ENCODE measurements around the gene CAV3. TPM values are rescaled to one million over a fixed set of nuclear protein-coding genes. Genes with fewer than 3 reads are reported as not detected.

CAV3 gene
- total RNA-seq, 1 experiment from 2014 or later = not detected

DNA sequence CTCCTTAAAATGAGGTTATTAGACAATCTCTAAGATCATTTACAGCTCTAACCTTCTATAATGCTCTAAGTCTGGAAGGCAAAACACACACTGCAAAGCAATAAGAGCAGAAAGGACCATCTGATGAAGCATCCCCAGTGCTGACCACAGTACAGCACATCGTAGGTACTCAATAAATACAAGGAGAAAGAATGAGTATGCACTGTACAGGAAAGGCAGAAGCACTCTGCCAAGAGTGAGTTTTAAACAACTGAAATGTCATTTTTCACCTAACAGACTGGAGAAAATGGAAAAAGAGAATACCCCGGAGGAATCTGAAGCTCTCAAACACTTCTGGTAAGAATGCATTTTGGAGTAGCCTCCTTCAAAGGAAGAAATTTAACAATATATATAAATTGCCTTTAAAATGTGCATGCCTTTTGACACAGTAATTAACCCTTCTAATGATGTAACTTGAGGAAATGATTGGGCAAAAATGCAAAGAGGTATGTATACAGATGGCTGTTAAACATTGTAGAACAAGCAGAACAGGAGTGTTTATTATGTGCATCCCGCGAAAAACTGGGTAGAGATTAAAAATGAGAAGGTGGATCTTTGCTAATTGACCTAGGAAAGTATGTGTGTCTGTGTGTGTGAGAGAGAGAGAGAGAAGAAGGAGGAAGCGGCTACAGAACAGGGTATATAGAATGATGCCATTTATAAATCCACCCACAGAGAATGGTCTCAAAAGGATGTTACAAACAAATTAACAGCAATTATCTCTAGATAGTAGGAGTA, 43.8 kb downstream of the CAV3 start:
- no peaks in the 10 kb centered on the region for H3K4me1 ChIP-seq (ENCODE audit: insufficient read depth, low read length)
- H4K20me1 ChIP-seq (ENCODE audit: low read length) = no peaks in the 10 kb centered on the region
- no peaks in the 10 kb centered on the region for H3K36me3 ChIP-seq (ENCODE audit: low read depth, low read length)
- ATAC-seq (no peak), DNase-seq (no peak)
- no peak overlapping the region for H3K4me3 ChIP-seq (ENCODE audit: low read length)
- no peaks in the 10 kb centered on the region for H3K79me2 ChIP-seq (ENCODE audit: low read length)
- H3K4me2 ChIP-seq (ENCODE audit: low read length) = no peak overlapping the region
- no peak overlapping the region for H2AFZ ChIP-seq (ENCODE audit: low read length)
- ChIA-PET CTCF (no interaction called here), POLR2A (ENCODE audit: unreplicated experiment) (no interaction called here)
- no peak overlapping the region for H3K9ac ChIP-seq (ENCODE audit: low read length)
- no peaks in the 10 kb centered on the region for H3K9me3 ChIP-seq (ENCODE audit: low read length)
- no peak overlapping the region for H3K27ac ChIP-seq (ENCODE audit: low read length)
- no TSS peak for BruUV-seq (replicated peaks)
- no peaks in the 10 kb centered on the region for H3K27me3 ChIP-seq (ENCODE audit: low read length)
- TF ChIP-seq, protein P1, sequence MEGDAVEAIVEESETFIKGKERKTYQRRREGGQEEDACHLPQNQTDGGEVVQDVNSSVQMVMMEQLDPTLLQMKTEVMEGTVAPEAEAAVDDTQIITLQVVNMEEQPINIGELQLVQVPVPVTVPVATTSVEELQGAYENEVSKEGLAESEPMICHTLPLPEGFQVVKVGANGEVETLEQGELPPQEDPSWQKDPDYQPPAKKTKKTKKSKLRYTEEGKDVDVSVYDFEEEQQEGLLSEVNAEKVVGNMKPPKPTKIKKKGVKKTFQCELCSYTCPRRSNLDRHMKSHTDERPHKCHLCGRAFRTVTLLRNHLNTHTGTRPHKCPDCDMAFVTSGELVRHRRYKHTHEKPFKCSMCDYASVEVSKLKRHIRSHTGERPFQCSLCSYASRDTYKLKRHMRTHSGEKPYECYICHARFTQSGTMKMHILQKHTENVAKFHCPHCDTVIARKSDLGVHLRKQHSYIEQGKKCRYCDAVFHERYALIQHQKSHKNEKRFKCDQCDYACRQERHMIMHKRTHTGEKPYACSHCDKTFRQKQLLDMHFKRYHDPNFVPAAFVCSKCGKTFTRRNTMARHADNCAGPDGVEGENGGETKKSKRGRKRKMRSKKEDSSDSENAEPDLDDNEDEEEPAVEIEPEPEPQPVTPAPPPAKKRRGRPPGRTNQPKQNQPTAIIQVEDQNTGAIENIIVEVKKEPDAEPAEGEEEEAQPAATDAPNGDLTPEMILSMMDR (conservative IDR thresholded peaks at IDR 0.05; ENCODE audit: low read depth, low read length) = no peak
- TF ChIP-seq EZH2 (IDR thresholded peaks at IDR 0.05; ENCODE audit: low read length, unreplicated experiment) = no peak
- TF ChIP-seq EZH2phosphoT487 (IDR thresholded peaks at IDR 0.05; ENCODE audit: borderline replicate concordance, low read length) = no peak
- intact Hi-C loops (cut with micrococcal nuclease) = no loop called here
- no peaks in the 10 kb centered on the region for H3F3A ChIP-seq (ENCODE audit: low read length, unreplicated experiment)
- H3K9me2 ChIP-seq (replicated peaks; ENCODE audit: low read length) = no peaks in the 10 kb centered on the region

DNA sequence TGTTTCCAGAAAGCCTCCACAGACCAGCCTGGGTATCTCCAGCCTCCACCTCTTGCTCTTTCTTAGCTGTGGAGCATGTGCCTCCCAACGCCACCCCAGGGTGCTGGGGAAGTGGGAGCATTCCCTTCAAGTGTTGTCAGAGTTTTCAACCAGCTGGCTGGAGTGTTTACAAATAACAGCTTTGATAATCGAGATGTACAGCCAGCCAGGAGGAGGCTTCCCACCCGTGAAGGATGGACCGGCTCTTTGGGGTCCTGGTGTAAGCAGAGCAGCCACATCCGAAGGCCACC, 44.3 kb downstream of the CAV3 start:
- ATAC-seq = no peak
- Histone ChIP-seq H3K36me3 (ENCODE audit: low read depth, low read length) (no peaks in the 10 kb centered on the region), H3K9me2 (replicated peaks; ENCODE audit: low read length) (no peaks in the 10 kb centered on the region), H3K4me2 (ENCODE audit: low read length) (no peak overlapping the region), H3K9ac (ENCODE audit: low read length) (no peak overlapping the region), H3K27ac (ENCODE audit: low read length) (no peak overlapping the region), H4K20me1 (ENCODE audit: low read length) (no peaks in the 10 kb centered on the region), H3K9me3 (ENCODE audit: low read length) (no peaks in the 10 kb centered on the region), H2AFZ (ENCODE audit: low read length) (no peak overlapping the region), H3K79me2 (ENCODE audit: low read length) (no peaks in the 10 kb centered on the region), H3K4me1 (ENCODE audit: insufficient read depth, low read length) (no peaks in the 10 kb centered on the region), H3F3A (ENCODE audit: low read length, unreplicated experiment) (no peaks in the 10 kb centered on the region), H3K4me3 (ENCODE audit: low read length) (no peak overlapping the region), H3K27me3 (ENCODE audit: low read length) (no peaks in the 10 kb centered on the region)
- CTCF ChIA-PET = no interaction called here
- BruUV-seq (replicated peaks) = no TSS peak
- intact Hi-C loops (cut with micrococcal nuclease) = no loop called here
- no peak for TF ChIP-seq EZH2 (IDR thresholded peaks at IDR 0.05; ENCODE audit: low read length, unreplicated experiment)
- TF ChIP-seq EZH2phosphoT487 (IDR thresholded peaks at IDR 0.05; ENCODE audit: borderline replicate concordance, low read length) = no peak
- TF ChIP-seq, protein P1 (conservative IDR thresholded peaks at IDR 0.05; ENCODE audit: low read depth, low read length) = no peak
- POLR2A ChIA-PET (ENCODE audit: unreplicated experiment) = no interaction called here
- no peak for DNase-seq

DNA sequence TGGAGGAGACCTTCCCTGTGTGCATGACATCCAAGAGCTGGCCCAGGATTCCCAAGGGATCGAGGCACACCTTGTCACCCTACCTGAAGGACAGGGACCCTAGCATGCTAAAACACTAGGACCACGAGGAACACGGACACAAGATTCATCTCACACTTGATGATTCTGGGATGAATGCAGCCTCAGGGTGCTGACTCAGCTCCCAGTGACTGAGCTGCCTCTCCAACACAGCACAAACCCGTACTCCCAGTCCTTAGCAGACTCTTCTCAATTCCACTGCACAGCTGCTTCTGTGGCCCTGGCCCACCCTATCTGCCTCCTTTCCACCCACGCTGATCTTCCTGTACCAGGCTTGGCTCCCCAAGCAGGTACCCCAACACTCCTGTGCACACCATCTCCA, 44.9 kb downstream of the CAV3 start:
- Histone ChIP-seq H3K9me2 (replicated peaks; ENCODE audit: low read length) (no peaks in the 10 kb centered on the region), H3K9ac (ENCODE audit: low read length) (no peak overlapping the region), H2AFZ (ENCODE audit: low read length) (no peak overlapping the region), H3K4me3 (ENCODE audit: low read length) (no peak overlapping the region), H3K79me2 (ENCODE audit: low read length) (no peaks in the 10 kb centered on the region), H3K27me3 (ENCODE audit: low read length) (no peaks in the 10 kb centered on the region), H3K36me3 (ENCODE audit: low read depth, low read length) (no peaks in the 10 kb centered on the region), H3K4me2 (ENCODE audit: low read length) (no peak overlapping the region), H4K20me1 (ENCODE audit: low read length) (no peaks in the 10 kb centered on the region), H3K9me3 (ENCODE audit: low read length) (no peaks in the 10 kb centered on the region), H3K4me1 (ENCODE audit: insufficient read depth, low read length) (no peaks in the 10 kb centered on the region), H3F3A (ENCODE audit: low read length, unreplicated experiment) (no peaks in the 10 kb centered on the region), H3K27ac (ENCODE audit: low read length) (no peak overlapping the region)
- intact Hi-C loops (cut with micrococcal nuclease) = no loop called here
- TF ChIP-seq EZH2phosphoT487 (IDR thresholded peaks at IDR 0.05; ENCODE audit: borderline replicate concordance, low read length) (no peak), EZH2 (IDR thresholded peaks at IDR 0.05; ENCODE audit: low read length, unreplicated experiment) (no peak)
- TF ChIP-seq, protein P1 (conservative IDR thresholded peaks at IDR 0.05; ENCODE audit: low read depth, low read length) = no peak
- DNase-seq (peak; percentile 35), ATAC-seq (peak; percentile 27; the same call in 1 of the 2 replicates)
- POLR2A ChIA-PET (ENCODE audit: unreplicated experiment) = no interaction called here
- no TSS peak for BruUV-seq (replicated peaks)
- CTCF ChIA-PET = no interaction called here
